HCT116 (cell line): ENCODE data around the gene ABHD14A.
A peak's percentile ranks its signal among the peaks of the same experiment; 100 is the strongest.

ENCODE experiments used
- CBX3 ChIP-seq: IDR thresholded peaks from 2 replicates; pipeline ENCODE4 v1.6.1; 2012; ENCODE audit warnings: low read depth
- EZH2 ChIP-seq: fragments of 200-600 bp; sonication (generic); IDR thresholded peaks from 2 replicates; pipeline ENCODE4 v1.6.1; 2017; ENCODE audit warnings: antibody characterized with exemption, mixed run types
- JUND ChIP-seq: IDR thresholded peaks from 2 replicates; pipeline ENCODE4 v1.6.1; 2012
- POLR2A ChIP-seq: IDR thresholded peaks from 2 replicates; pipeline ENCODE4 v1.7.0; 2011; ENCODE audit warnings: borderline replicate concordance; ENCODE audit not compliant: insufficient read depth, insufficient read length; ENCODE audit errors: extremely low read depth
- ZNF274 ChIP-seq: fragments of 200-500 bp; sonication (Bioruptor generic); IDR thresholded peaks from 2 replicates; pipeline ENCODE4 v1.6.1; 2014; ENCODE audit warnings: mild to moderate bottlenecking, low read depth, low read length, inconsistent platforms
- TF ChIP-seq, protein P1 (sequence below), 3 experiments: fragments of 200-600 bp in 1 of 3; sonication (generic) in 1 of 3; IDR thresholded peaks in 2 of 3; conservative IDR thresholded peaks in 1 of 3; 2 replicates each; pipeline ENCODE4 v1.5.1; 2012 to 2017; ENCODE audit warnings: low read depth in 2 of 3, low read length in 2 of 3, antibody characterized with exemption in 1 of 3, borderline replicate concordance in 1 of 3, control low read depth in 1 of 3, mild to moderate bottlenecking in 1 of 3, mixed read lengths in 1 of 3, mixed run types in 1 of 3, moderate library complexity in 1 of 3; ENCODE audit not compliant: insufficient read depth in 1 of 3
- TF ChIP-seq, protein P2 (sequence below): IDR thresholded peaks from 2 replicates; pipeline ENCODE4 v1.6.1; 2012

DNA sequence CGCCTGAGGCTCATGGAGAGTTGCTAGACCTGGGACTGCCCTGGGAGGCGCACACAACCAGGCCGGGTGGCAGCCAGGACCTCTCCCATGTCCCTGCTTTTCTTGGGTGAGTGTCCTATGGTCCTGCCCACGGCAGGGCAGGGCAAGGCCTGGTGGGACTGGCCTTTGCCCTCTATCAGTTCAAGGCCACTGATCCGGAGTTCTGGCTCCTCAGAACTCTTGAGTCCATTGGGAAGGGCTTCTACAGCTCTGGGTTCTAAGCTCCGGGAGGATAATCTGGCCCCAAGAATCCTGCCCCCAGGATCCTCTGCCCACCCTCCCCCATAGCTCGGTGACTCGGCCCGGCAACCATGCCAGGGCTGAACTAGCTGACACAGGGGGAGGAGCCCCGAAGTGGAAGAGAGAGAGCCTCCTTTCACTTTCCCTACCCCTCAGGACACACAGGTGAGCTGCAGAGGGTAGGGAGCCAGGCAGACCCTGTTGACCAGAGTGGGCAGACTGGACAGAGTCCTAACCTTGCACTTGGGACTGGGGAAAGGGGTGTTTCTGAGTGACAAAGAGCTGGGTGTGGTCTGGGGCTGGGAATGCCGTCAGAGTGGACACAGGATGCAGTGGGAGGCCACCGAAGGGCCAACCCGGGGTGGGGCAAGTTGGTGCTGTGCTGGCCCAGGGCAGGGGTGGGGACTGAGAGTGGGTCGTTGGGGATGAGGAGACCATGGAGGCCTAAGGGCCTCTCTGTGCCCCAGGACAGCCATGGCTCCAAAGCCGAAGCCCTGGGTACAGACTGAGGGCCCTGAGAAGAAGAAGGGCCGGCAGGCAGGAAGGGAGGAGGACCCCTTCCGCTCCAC is 32.0 kb upstream of the ABHD14A start:
- TF ChIP-seq, protein P1, sequence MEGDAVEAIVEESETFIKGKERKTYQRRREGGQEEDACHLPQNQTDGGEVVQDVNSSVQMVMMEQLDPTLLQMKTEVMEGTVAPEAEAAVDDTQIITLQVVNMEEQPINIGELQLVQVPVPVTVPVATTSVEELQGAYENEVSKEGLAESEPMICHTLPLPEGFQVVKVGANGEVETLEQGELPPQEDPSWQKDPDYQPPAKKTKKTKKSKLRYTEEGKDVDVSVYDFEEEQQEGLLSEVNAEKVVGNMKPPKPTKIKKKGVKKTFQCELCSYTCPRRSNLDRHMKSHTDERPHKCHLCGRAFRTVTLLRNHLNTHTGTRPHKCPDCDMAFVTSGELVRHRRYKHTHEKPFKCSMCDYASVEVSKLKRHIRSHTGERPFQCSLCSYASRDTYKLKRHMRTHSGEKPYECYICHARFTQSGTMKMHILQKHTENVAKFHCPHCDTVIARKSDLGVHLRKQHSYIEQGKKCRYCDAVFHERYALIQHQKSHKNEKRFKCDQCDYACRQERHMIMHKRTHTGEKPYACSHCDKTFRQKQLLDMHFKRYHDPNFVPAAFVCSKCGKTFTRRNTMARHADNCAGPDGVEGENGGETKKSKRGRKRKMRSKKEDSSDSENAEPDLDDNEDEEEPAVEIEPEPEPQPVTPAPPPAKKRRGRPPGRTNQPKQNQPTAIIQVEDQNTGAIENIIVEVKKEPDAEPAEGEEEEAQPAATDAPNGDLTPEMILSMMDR (IDR thresholded peaks at IDR 0.05 in 2 of 3, conservative IDR thresholded peaks at IDR 0.05 in 1 of 3; ENCODE audit: borderline replicate concordance in 1 of 3, insufficient read depth in 1 of 3, low read depth in 2 of 3, low read length in 2 of 3): no peak
- TF ChIP-seq, protein P2, sequence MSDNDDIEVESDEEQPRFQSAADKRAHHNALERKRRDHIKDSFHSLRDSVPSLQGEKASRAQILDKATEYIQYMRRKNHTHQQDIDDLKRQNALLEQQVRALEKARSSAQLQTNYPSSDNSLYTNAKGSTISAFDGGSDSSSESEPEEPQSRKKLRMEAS: no peak
- TF ChIP-seq EZH2 (no peak), CBX3 (no peak), POLR2A (peak; percentile 43), ZNF274 (no peak), JUND (no peak)
